ENCODE data around the gene CST2. TPM values are rescaled to one million over a fixed set of nuclear protein-coding genes. Genes with fewer than 3 reads are reported as not detected.

Gene CST2
- total RNA-seq, 1 experiment from 2014 or later = not detected

- Histone ChIP-seq H3K4me1 (ENCODE audit: control insufficient read depth, insufficient read depth, low read length) (no peaks in the 10 kb centered on the region), H3K27me3 (ENCODE audit: control insufficient read depth, insufficient read depth, low read length) (no peaks in the 10 kb centered on the region), H3K27ac (ENCODE audit: low read length) (no peak overlapping the region), H3K4me3 (ENCODE audit: low read depth in 2 of 2, low read length in 2 of 2) (no peak overlapping the region), H3K9me3 (ENCODE audit: control insufficient read depth, insufficient read depth, low read depth, low read length) (no peaks in the 10 kb centered on the region), H3K36me3 (ENCODE audit: control insufficient read depth, insufficient read depth, low read length) (no peaks in the 10 kb centered on the region)
- CTCF ChIA-PET = no interaction called here
- in situ Hi-C loops (cut with HindIII; ENCODE audit: low pct_unique_long_range_greater_than_20kb, low sequenced_read_pairs) (no loop called here), intact Hi-C loops (cut with micrococcal nuclease; ENCODE audit: unreplicated experiment) (no loop called here)
- ATAC-seq = no peak
- no peak for DNase-seq (ENCODE audit: low read depth, low spot score)
- POLR2A ChIA-PET = no interaction called here
- no peak for TF ChIP-seq POLR2AphosphoS5 (IDR thresholded peaks at IDR 0.05; ENCODE audit: low read depth, low read length)
- no peak for TF ChIP-seq SIN3A (IDR thresholded peaks at IDR 0.05; ENCODE audit: borderline replicate concordance, insufficient read depth, low read depth, low read length)
- TF ChIP-seq, protein P1, sequence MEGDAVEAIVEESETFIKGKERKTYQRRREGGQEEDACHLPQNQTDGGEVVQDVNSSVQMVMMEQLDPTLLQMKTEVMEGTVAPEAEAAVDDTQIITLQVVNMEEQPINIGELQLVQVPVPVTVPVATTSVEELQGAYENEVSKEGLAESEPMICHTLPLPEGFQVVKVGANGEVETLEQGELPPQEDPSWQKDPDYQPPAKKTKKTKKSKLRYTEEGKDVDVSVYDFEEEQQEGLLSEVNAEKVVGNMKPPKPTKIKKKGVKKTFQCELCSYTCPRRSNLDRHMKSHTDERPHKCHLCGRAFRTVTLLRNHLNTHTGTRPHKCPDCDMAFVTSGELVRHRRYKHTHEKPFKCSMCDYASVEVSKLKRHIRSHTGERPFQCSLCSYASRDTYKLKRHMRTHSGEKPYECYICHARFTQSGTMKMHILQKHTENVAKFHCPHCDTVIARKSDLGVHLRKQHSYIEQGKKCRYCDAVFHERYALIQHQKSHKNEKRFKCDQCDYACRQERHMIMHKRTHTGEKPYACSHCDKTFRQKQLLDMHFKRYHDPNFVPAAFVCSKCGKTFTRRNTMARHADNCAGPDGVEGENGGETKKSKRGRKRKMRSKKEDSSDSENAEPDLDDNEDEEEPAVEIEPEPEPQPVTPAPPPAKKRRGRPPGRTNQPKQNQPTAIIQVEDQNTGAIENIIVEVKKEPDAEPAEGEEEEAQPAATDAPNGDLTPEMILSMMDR (IDR thresholded peaks at IDR 0.05) = no peak
- TF ChIP-seq REST (IDR thresholded peaks at IDR 0.05; ENCODE audit: insufficient read depth in 1 of 2, low read depth in 2 of 2, low read length in 1 of 2) = no peak
- no peak for TF ChIP-seq TCF7L2 (IDR thresholded peaks at IDR 0.05; ENCODE audit: low read depth, low read length)
- no TSS peak for BruUV-seq (replicated peaks)
Observed at GRCh38 chr20:23774081-23774480, 52.4 kb downstream of the CST2 start.

Other genes with a start within 250 kb of the CST2 start
- not detected for gene CST9, start 220.8 kb downstream of the CST2 start, total RNA-seq (2021; ENCODE audit: unreplicated experiment)
- gene CST3, start 188.8 kb downstream of the CST2 start, total RNA-seq (2021; ENCODE audit: unreplicated experiment) = 158 TPM
- not detected for gene CST4, start 137.7 kb downstream of the CST2 start, total RNA-seq (2021; ENCODE audit: unreplicated experiment)
- not detected for gene CST1, start 75.8 kb downstream of the CST2 start, total RNA-seq (2021; ENCODE audit: unreplicated experiment)
- gene CST5, start 53.0 kb upstream of the CST2 start, total RNA-seq (2021; ENCODE audit: unreplicated experiment) = not detected
- gene GGTLC1, start 162.1 kb upstream of the CST2 start, total RNA-seq (2021; ENCODE audit: unreplicated experiment) = 0.18 TPM

All from Panc1 (cell line).